GM19438 (cell line): ENCODE data around the gene TLX1.
"Not testable (repeated sequence)": the region's sequence is repeated elsewhere in the genome, so short reads cannot be mapped to it uniquely, and the experiment has no call there.

Experiments used
- ATAC-seq: cut with Tn5 transposase; IDR thresholded peaks from one replicate; pipeline ENCODE4 v1.9.1; 2021; ENCODE audit warnings: low read depth; ENCODE audit not compliant: unreplicated experiment

TLX1 gene

DNA sequence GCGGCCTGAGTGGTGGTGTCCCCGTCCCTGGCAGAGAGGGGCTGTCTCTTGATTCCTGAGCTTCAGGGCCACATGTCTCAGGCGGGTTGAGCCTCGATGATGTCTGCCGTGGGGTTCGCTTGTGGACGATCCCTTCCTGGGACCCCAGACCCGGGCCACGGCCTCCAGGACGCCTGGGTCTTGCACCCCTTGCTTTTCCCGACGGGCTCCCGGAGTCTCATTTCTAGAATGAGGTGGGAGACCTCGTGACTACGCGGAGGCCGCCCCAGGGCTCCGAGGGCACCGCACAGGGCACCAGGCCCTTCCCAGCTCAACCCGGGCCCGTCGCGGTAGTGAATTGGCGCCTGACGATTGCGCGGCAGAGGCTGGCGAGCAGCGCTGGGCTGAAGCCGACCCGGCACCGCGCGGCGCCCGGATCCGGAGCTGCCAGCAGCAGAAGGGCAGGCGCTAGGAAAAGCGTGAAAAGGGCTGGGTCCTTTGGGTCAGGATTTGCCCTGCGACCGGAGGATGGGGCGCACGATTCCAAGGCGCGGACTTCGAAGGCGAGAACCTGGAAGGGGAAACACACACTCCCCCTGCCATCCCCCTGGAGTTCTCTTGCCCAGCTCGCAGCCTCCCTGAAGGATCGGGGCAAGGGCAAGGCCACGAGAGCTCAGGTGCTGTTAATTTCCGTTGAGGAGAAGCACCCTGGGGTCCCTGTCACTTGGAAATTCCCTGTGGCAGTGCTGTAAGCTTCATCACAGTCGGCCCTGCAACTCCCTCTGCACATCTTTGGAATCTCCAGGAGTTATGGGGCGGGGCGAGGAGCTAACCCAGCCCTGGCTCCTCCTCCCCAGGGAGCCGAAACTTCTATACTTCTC lies 15.5 kb downstream of the TLX1 start:
- ATAC-seq, result no peak

DNA sequence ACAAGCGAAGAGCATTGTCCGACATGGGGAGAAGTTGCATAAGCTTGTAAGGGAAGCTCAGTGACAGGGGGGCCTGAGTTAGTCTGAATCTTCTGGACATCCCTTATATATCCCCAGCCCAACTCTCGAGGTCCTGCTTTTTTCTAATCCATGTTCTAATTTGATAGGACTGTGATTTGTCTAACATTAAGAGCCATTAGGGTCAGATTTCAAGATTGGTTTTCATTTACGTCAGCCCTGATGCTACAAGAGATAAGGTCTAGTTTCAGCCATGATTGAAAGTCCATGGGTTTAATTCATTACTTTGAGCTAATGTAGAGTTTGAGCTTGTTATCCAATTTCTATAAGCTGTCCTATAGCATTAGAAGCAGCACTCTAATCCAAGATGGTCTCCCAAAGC lies 20.3 kb downstream of the TLX1 start:
- no peak for ATAC-seq

DNA sequence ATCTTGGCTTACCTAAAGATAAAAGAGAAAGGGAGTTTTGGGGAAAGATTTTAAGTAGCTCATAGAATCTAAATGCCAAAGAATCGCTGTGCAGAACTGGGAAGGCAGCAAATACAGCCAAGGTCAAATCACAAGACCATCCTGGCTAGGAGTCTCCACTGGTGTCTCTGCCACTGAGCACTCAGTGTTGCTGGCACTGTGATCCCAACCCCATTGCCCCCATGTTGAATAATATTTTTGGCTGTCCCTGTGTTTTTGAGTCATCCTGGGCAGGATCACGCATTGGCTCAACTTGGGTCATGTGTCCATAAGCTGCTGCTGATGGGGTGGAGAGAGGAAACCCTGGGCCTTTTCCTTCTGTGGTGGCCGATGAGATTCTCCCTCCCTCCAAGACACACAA lies 21.2 kb downstream of the TLX1 start:
- ATAC-seq, result no peak

DNA sequence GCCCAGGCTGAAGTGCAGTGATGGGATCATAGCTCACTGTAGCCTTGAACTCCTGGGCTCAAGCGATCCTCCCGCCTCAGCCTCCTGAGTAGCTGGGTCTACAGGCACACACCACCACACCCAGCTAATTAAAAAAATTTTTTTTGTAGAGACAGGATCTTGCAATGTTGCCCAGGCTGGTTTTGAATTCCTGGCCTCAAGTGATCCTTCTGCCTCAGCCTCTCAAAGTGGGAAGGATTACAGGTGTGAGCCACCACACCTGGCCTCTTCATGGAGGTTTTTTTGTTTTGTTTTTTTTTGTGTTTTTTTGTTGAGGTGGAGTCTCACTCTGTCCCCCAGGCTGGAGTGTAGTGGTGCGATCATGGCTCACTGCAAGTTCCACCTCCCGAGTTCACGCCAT lies 23.4 kb downstream of the TLX1 start:
- not testable (repeated sequence) for ATAC-seq

DNA sequence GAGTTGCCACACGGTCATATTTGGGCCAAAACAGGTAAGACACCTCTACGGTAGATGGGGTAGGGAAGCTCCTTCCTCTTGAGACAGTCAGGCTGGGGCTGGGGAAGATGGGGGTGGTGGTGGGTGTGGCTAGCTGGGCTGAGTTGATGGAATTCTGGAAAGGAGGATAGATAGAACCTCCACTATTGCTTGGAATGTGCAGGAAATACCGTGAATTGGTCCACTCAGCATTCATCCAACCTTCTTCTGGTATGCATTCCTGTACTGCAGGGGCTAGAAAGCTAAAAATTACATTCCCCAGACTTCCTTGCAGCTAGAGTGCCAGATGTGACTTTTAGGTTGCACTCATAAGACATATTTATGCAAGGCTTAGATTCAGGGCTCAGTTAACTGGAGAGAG lies 24.8 kb downstream of the TLX1 start:
- no peak for ATAC-seq

DNA sequence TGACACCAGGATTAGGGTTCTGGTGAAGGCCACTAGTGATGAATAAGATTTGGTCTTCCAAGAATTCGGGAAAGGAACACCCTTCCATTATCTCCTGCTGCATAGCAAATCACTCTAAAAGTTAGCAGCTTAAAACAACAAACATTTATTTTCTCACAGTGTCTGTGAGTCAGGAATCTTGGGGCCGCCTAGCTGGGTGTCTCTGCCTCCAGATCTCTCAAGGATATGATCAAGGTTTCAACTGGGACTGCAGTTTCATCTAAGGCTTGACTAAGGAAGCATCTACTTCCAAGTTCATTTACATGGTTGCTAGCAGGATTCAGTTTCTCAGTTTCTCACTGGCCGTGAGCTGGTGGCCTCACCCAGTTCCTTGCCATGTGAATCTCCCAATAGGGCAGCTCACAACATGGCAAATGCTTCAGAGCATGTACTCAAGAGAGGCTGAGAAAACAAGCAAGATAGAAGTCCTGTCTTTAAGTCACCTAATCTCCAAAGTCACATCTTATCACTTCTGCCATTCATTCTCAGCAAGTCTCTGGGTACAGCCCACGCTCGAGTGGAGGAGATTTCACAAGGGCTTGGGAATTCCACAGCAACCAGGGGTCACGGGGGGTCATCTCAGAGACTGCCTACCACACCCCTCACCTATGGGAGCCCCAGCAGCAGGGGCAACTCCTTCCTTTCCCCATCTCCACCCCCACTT lies 26.8 kb downstream of the TLX1 start:
- no peak for ATAC-seq

DNA sequence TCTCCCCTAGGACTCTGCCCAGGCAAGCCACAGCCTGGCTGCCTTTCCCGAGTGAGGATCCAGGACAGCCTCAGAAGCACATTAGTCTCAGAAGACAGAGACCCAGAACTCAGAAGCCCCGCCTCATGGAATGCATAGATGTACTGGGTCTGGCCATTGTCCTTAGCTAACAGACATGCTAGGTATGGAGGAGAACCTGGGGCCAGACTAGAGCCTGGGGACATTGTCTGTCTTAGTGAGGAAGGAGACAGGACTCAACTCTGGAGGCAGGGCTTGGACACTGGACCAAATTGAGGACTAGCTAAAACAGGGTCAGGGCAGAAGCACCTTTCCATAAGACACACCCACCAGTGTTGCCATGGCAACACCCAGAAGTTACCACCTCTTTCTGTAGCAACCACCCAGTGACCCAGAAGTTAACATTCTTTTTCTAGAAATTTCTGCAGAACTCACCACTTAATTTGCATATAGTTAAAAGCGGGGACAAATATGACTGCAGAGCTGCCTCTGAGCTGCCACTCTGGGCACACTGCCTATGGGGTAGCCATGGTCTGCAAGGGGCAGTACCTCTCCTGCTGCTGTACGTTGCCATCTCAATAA lies 27.5 kb downstream of the TLX1 start:
- no peak for ATAC-seq

DNA sequence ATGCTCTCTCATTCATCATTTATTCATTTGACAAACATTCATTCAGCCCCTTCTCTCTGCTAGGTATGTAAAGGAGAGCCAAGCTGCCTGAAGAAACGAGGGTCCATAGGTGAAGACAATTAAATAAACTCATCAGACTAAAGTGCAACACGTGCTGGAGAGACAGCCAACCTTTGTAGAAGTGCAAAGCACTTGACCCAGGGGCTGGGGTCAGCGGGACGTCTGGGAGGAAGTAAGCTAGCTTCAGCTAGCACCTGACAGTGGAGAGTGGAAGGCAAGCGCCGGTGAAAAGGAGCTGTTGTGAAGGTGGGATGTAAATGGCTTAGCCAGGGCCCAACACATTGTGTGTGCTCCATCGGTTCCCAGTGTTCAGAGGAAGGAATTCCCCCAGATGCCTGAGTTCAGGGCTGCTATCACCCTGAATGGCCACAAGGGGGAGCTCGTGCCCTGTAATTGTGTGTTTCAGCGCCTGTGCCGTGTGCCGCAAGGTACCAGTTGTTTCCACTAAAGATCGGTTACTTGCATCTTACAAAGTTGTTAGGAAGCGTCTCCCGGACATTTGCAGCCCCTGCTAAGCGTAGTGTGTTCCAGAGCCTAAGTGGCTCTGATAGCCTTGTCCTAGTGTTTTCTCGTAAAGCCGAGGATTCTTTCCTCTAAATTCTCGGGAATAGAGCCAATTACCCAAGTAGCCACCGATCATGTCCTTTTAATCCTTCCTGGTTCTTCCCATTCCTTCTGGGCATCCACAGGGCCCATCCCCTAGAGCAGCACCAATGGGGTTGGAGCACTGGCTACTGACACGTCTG lies 30.6 kb downstream of the TLX1 start:
- ATAC-seq, result no peak

DNA sequence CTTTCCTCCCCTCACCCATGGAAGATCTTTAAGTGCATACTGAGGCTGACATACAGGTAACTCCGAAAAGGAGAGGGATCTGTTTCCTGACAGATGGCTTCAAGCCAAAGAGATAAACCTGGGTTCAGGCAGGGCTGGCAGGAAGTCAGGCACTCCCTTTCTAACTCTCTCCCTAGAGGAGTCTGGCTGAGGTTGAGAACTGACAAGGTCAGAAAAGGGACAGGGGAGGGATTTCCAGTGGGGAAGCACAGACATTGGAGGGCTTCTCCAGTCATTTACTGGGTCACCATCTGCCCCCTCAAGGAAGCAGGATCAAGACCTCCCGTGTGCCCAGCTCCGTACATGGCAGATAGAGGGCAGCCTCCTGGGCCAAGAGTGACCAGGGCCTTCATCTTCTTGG lies 31.6 kb downstream of the TLX1 start:
- no peak for ATAC-seq

DNA sequence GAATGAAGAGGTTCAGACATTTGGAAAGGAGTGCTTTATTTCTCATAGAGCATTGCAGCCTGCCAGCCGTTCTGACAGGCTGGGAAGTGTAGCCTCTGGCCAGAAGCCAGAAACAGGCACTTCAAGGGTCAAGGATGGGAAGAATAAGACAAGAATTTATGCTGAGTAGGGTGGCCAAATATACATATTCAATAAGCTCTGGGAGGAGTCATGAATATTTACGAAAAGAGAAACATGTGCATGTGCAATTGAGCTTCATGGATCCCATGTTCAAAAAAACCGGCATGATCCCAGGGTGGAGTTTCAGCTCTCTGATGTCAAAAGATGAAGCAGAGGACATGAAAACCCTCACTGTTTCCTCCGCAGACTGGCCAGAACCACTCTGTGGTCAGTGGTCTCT lies 32.9 kb downstream of the TLX1 start:
- ATAC-seq, result no peak

DNA sequence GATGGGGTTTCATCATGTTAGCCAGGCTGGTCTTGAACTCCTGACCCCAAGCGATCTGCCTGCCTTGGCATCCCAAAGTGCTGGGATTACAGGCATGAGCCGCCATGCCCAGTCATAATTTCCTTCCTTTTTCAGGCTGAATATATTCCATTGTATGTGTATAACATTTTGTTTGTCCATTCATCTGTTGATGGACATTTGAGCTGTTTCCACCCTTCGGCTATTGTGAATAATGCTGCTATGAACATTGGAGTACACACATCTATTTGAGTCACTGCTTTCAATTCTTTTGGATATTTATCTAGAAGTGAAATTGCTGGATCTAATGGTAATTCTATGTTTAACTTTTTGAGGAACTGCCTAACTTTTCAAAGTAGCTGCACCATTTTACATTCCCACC lies 34.6 kb downstream of the TLX1 start:
- ATAC-seq, result no peak

DNA sequence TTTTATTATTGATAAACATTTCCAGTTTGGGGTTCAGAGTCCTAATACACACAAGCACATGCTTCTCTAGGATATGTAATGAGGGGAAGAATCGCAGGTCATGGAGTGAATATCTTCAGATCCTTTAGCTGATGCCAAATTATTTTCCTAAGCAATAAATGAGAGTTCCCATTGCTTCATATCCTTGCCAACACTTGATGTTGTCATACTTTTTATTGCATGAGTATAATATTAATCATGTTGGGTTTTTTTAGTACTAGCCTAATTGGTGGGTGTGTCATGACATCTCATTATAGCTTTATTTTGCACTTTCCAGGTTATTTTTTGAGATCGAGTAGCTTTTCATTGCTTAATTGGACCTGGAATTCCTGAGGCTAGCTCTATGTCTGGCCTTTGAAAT lies 35.3 kb downstream of the TLX1 start:
- no peak for ATAC-seq

DNA sequence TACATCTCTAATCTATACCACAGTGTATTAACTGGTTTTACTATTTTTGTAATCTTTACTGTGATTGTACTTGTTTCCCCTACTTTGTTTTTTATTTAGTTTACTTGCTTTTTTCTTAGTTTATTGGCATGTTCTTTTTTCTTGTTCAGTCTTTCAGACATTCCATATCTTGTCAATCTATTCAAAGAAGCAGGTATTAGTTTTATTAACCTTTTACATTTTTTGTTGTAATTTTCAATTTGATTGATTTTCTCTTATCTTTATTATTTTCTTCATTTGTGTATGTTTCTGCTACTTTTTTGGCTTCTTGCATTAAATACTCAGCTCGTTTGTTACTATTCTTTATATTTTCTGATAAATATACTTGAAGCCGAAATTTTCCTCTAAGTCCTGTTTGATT lies 41.6 kb downstream of the TLX1 start:
- ATAC-seq, result no peak

DNA sequence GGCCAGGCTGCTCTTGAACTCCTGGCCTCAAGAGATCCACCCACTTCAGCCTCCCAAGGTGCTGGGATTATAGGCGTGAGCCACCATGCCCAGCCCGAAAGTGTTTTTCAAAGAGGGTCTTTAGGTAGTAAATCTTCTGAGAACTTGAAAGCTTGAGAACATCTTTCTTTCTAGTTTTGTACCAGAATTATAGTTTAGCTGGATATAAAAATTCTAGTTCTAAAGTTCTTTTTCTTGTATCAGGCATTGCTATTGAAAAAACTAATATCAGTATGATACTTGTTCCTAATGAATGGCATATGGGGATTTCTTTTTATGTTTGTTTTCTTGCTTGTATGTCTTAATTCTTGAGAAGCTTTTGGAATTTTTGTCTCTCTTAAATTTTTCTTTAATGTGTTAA lies 43.2 kb downstream of the TLX1 start:
- ATAC-seq, result no peak

DNA sequence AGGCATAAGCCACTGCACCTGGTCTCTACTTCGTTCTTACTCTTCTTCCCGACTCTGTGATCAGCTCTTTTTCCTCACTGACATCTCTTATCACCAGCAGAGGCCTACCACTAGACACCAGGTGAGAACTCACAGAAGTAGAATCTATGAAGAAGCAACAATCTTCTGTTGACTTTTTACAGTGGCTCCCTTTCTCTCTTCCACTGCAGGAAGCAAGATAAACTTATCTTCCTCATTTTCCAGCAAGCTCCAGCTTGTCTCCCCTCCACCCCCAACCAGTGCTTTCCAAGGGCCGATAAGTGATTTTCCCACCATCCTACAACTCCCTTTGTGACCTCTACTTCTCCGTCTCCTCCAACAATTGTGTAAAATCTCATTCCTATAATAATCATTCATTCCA lies 45.5 kb downstream of the TLX1 start:
- no peak for ATAC-seq

DNA sequence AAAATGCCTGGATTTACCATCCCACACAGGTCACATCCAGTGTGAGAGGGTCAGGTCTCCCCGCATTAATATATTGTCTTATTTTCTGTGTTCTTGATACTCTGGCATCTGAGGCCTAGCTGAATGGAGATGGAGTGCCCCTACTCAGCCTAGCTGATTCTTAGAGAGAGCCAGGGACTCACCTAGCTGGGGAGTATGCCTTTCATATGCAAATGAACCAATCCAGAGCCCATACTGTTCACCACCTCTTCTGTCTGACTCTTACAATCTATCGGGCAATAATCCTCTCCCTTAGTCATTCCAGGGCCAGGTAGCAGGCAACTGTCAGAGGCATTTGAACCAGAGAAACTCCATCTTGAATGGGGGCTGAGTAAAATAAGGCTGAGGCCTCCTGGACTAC lies 51.8 kb downstream of the TLX1 start:
- ATAC-seq, result no peak

DNA sequence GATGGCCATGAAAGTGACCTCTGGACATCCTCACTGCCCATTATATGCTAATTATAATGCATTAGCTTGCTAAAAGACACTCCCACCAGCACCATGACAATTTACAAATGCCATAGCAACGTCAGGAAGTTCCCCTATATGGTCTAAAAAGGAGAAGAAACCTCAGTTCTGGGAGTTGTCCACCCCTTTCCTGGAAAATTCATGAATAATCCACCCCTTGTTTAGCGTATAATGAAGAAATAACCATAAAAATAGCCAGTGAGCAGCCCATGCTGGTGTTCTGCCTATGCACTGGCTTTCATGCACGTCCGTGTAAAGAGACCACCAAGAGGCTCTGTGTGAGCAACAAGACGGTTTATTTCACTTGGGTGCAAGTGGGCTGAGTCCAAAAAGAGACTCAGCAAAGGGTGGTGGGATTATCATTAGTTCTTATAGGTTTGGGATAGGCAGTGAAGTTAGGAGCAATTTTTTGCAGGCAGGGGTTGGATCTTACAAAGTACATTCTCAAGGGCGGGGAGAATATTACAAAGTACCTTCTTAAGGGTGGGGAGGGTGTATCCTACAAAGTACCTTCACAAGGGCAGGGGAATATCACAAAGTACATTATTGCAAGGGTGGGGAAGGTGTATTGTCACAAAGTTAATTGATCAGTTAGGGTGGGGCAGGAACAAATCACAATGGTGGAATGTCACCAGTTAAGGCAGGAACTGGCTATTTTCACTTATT lies 52.5 kb downstream of the TLX1 start:
- ATAC-seq, result no peak
